IMR-90 (cell line): ENCODE results near the gene KCTD16. TPM values are rescaled to one million over a fixed set of nuclear protein-coding genes. Genes with fewer than 3 reads are reported as not detected.

Experiments used
- ATAC-seq: fragments of 200-7000 bp; cut with Tn5 transposase; 2 replicates; pipeline ENCODE4 v1.9.1; 2020; ENCODE audit warnings: low read depth, mild to moderate bottlenecking, moderate library complexity
- BruUV-seq: library from RNA; stranded (reverse); fragments of 400-500 nt; replicated peaks from 2 replicates; lab custom pipeline; 2021; lab: Mats Ljungman, UMichigan
- CTCF ChIA-PET: fragments of 300-600 bp; formaldehyde crosslinking; extraction: SDS; loops from one replicate; lab custom pipeline; 2021; ENCODE audit warnings: antibody characterized with exemption; lab: Yijun Ruan, JAX
- POLR2A ChIA-PET: fragments of 300-600 bp; sonication (Branson Sonifier 250); formaldehyde crosslinking; loops from one replicate; lab custom pipeline; 2022; ENCODE audit warnings: antibody characterized with exemption; ENCODE audit not compliant: unreplicated experiment; lab: Charles Lee
- DNase-seq: peaks from one replicate; pipeline ENCODE4 v3.0.0; 2013
- H2AFZ ChIP-seq: replicated peaks from 2 replicates; pipeline ENCODE3; 2013; ENCODE audit warnings: low read length, mild to moderate bottlenecking; ENCODE audit not compliant: poor library complexity
- H2AK5ac ChIP-seq: 2 replicates; pipeline ENCODE4 v1.6.1; 2013; ENCODE audit warnings: low read depth, low read length, inconsistent platforms
- H2AK9ac ChIP-seq: replicated peaks from 2 replicates; pipeline ENCODE3; 2013; ENCODE audit warnings: mild to moderate bottlenecking, low read depth, low read length, moderate library complexity; ENCODE audit not compliant: poor library complexity
- H2BK120ac ChIP-seq: 2 replicates; pipeline ENCODE4 v1.6.1; 2013; ENCODE audit warnings: low read depth, low read length, inconsistent platforms
- H2BK15ac ChIP-seq: 3 replicates; pipeline ENCODE4 v1.6.1; 2013; ENCODE audit warnings: low read depth, low read length, inconsistent platforms
- H2BK20ac ChIP-seq: 2 replicates; pipeline ENCODE4 v1.6.1; 2013; ENCODE audit warnings: low read depth, mild to moderate bottlenecking, inconsistent platforms, low read length, moderate library complexity
- H2BK5ac ChIP-seq: 2 replicates; pipeline ENCODE4 v1.6.1; 2013; ENCODE audit warnings: mild to moderate bottlenecking, low read depth, low read length, inconsistent platforms; ENCODE audit not compliant: poor library complexity, severe bottlenecking
- H3K14ac ChIP-seq: replicated peaks from 2 replicates; pipeline ENCODE4 v1.6.1; 2013; ENCODE audit warnings: low read depth, low read length, inconsistent platforms
- H3K18ac ChIP-seq: 2 replicates; pipeline ENCODE4 v1.6.1; 2013; ENCODE audit warnings: low read depth, low read length, control low read depth
- H3K23ac ChIP-seq: 2 replicates; pipeline ENCODE4 v1.6.1; 2013; ENCODE audit warnings: low read depth, low read length, inconsistent platforms
- H3K27ac ChIP-seq: 2 replicates; pipeline ENCODE4 v1.5.1; 2013; ENCODE audit warnings: mild to moderate bottlenecking, control low read depth, low read length; ENCODE audit not compliant: insufficient read depth
- H3K27me3 ChIP-seq: 2 replicates; pipeline ENCODE4 v1.6.1; 2013; ENCODE audit warnings: low read length; ENCODE audit not compliant: control insufficient read depth, insufficient read depth
- H3K36me3 ChIP-seq: 2 replicates; pipeline ENCODE4 v1.6.1; 2013; ENCODE audit warnings: low read length, mixed read lengths; ENCODE audit not compliant: control insufficient read depth, insufficient read depth
- H3K4ac ChIP-seq: 2 replicates; pipeline ENCODE4 v1.6.1; 2013; ENCODE audit warnings: low read depth, low read length, inconsistent platforms
- H3K4me1 ChIP-seq: 2 replicates; pipeline ENCODE4 v1.6.1; 2013; ENCODE audit warnings: low read length, mixed read lengths; ENCODE audit not compliant: control insufficient read depth, insufficient read depth
- H3K4me2 ChIP-seq: 2 replicates; pipeline ENCODE4 v1.6.1; 2013; ENCODE audit warnings: low read depth, mild to moderate bottlenecking, control low read depth, low read length, moderate library complexity
- H3K4me3 ChIP-seq: 2 replicates; pipeline ENCODE4 v1.5.1; 2013; ENCODE audit warnings: low read depth, mild to moderate bottlenecking, control low read depth, low read length, moderate library complexity; ENCODE audit not compliant: insufficient read depth
- H3K56ac ChIP-seq: 2 replicates; pipeline ENCODE4 v1.6.1; 2013; ENCODE audit warnings: low read length, inconsistent platforms; ENCODE audit not compliant: insufficient read depth; ENCODE audit errors: extremely low read depth
- H3K79me1 ChIP-seq, 2 experiments: 2 replicates each; pipeline ENCODE4 v1.6.1; 2013; ENCODE audit warnings: low read length in 2 of 2, inconsistent platforms in 1 of 2, low read depth in 1 of 2
- H3K9ac ChIP-seq: 2 replicates; pipeline ENCODE4 v1.6.1; 2013; ENCODE audit warnings: low read depth, low read length, control low read depth
- H3K9me1 ChIP-seq: 2 replicates; pipeline ENCODE4 v1.6.1; 2013; ENCODE audit warnings: low read length, inconsistent platforms; ENCODE audit not compliant: insufficient read depth
- H3K9me3 ChIP-seq: 2 replicates; pipeline ENCODE4 v1.6.1; 2013; ENCODE audit warnings: low read length; ENCODE audit not compliant: control insufficient read depth, insufficient read depth
- H4K20me1 ChIP-seq: 2 replicates; pipeline ENCODE4 v1.6.1; 2013; ENCODE audit warnings: low read length, inconsistent platforms; ENCODE audit not compliant: insufficient read depth
- H4K5ac ChIP-seq: 2 replicates; pipeline ENCODE4 v1.6.1; 2013; ENCODE audit warnings: mild to moderate bottlenecking, low read depth, low read length, control low read depth
- H4K8ac ChIP-seq, 2 experiments: 2 replicates each; pipeline ENCODE4 v1.6.1; 2013; ENCODE audit warnings: low read depth in 2 of 2, low read length in 2 of 2, control low read depth in 1 of 2, inconsistent platforms in 1 of 2
- H4K91ac ChIP-seq: 2 replicates; pipeline ENCODE4 v1.6.1; 2013; ENCODE audit warnings: low read depth, low read length, inconsistent platforms; ENCODE audit not compliant: insufficient read depth
- BHLHE40 ChIP-seq: fragments of 150-350 bp; IDR thresholded peaks from 2 replicates; pipeline ENCODE4 v1.6.1; 2016; ENCODE audit warnings: mild to moderate bottlenecking, low read depth, low read length
- CEBPB ChIP-seq: IDR thresholded peaks from 2 replicates; pipeline ENCODE4 v1.6.1; 2012; ENCODE audit warnings: low read depth, low read length, improper control_type of control experiment
- CHD1 ChIP-seq: IDR thresholded peaks from 2 replicates; pipeline ENCODE4 v1.6.1; 2012; ENCODE audit warnings: low read depth, low read length, improper control_type of control experiment
- FOS ChIP-seq: fragments of 150-350 bp; IDR thresholded peaks from 2 replicates; pipeline ENCODE4 v1.6.1; 2016; ENCODE audit warnings: low read depth, low read length
- MAFK ChIP-seq: IDR thresholded peaks from 2 replicates; pipeline ENCODE4 v1.6.1; 2012; ENCODE audit warnings: low read depth, low read length, improper control_type of control experiment
- MAZ ChIP-seq: IDR thresholded peaks from 2 replicates; pipeline ENCODE4 v1.6.1; 2012; ENCODE audit warnings: low read depth, mild to moderate bottlenecking, low read length, improper control_type of control experiment, moderate library complexity, borderline replicate concordance
- MXI1 ChIP-seq: IDR thresholded peaks from 2 replicates; pipeline ENCODE4 v1.6.1; 2012; ENCODE audit warnings: low read depth, mild to moderate bottlenecking, low read length, moderate library complexity, borderline replicate concordance
- NFE2L2 ChIP-seq: fragments of 150-350 bp; IDR thresholded peaks from 2 replicates; pipeline ENCODE4 v1.6.1; 2016; ENCODE audit warnings: low read depth, mild to moderate bottlenecking, low read length
- POLR2A ChIP-seq: IDR thresholded peaks from 2 replicates; pipeline ENCODE4 v1.6.1; 2012; ENCODE audit warnings: mild to moderate bottlenecking, low read depth, low read length
- RAD21 ChIP-seq: IDR thresholded peaks from 2 replicates; pipeline ENCODE4 v1.6.1; 2012; ENCODE audit warnings: low read length, improper control_type of control experiment
- RCOR1 ChIP-seq: IDR thresholded peaks from 2 replicates; pipeline ENCODE4 v1.6.1; 2012; ENCODE audit warnings: mild to moderate bottlenecking, low read length, improper control_type of control experiment; ENCODE audit not compliant: insufficient replicate concordance
- RFX5 ChIP-seq: IDR thresholded peaks from 2 replicates; pipeline ENCODE4 v1.8.0; 2012; ENCODE audit warnings: low read depth, mild to moderate bottlenecking, low read length, moderate library complexity
- SMC3 ChIP-seq: fragments of 150-350 bp; IDR thresholded peaks from 2 replicates; pipeline ENCODE4 v1.6.1; 2016; ENCODE audit warnings: low read depth, mild to moderate bottlenecking, antibody characterized with exemption, low read length, moderate library complexity
- WGBS, 2 experiments: methylation state at CpG; one replicate each; pipeline versions ENCODE4 v1.1.5 to v1.1.7; 2013; ENCODE audit warnings: missing lambda C conversion rate in 2 of 2; ENCODE audit not compliant: insufficient read length in 1 of 2; ENCODE audit errors: extremely low coverage in 2 of 2; 5-methylcytosine and 5-hydroxymethylcytosine counted together
- dilution Hi-C: fragments of 300-500 bp; cut with HindIII; formaldehyde crosslinking; loops from one replicate; pipeline ENCODE4 v1.14.3; 2018; ENCODE audit warnings: low sequenced_read_pairs; ENCODE audit not compliant: unreplicated experiment
- in situ Hi-C: fragments of 300-500 bp; cut with MboI; formaldehyde crosslinking; loops from 3 replicates; pipeline ENCODE4 v1.14.3; 2019; ENCODE audit warnings: low sequenced_read_pairs, inconsistent platforms, mixed read lengths
- intact Hi-C: fragments of 100-400 bp; cut with micrococcal nuclease; formaldehyde crosslinking; loops from 2 replicates; pipeline ENCODE4 v1.10.0; 2022
- polyA plus RNA-seq, 3 experiments: library from polyadenylated mRNA; depleted of rRNA; stranded (reverse); fragments of >200 nt; gene quantifications; 2 replicates each; pipeline ENCODE4 v1.2.3, GENCODE V29; 2012; ENCODE audit warnings: low replicate concordance in 1 of 3
- total RNA-seq: library from RNA; depleted of rRNA; stranded (reverse); fragments of >200 nt; gene quantifications from 2 replicates; pipeline ENCODE4 v1.2.3, GENCODE V29; 2012
- TF ChIP-seq, protein P1 (sequence below): fragments of 150-350 bp; IDR thresholded peaks from 2 replicates; pipeline ENCODE4 v1.6.1; 2016; ENCODE audit warnings: low read depth, mild to moderate bottlenecking, low read length, moderate library complexity, borderline replicate concordance
- TF ChIP-seq, protein P2 (sequence below): fragments of 150-350 bp; IDR thresholded peaks from 2 replicates; pipeline ENCODE4 v1.6.1; 2017; ENCODE audit warnings: mild to moderate bottlenecking, antibody characterized with exemption, low read length, low read depth
- TF ChIP-seq, protein P3 (sequence below): conservative IDR thresholded peaks from 2 replicates; pipeline ENCODE4 v1.5.1; 2012; ENCODE audit warnings: mild to moderate bottlenecking, low read depth, low read length, improper control_type of control experiment

KCTD16 gene
- total and polyA plus RNA-seq, 2 of the 4 experiments (the other 2 are of a cell fraction): 0.43 to 1.1 TPM

DNA sequence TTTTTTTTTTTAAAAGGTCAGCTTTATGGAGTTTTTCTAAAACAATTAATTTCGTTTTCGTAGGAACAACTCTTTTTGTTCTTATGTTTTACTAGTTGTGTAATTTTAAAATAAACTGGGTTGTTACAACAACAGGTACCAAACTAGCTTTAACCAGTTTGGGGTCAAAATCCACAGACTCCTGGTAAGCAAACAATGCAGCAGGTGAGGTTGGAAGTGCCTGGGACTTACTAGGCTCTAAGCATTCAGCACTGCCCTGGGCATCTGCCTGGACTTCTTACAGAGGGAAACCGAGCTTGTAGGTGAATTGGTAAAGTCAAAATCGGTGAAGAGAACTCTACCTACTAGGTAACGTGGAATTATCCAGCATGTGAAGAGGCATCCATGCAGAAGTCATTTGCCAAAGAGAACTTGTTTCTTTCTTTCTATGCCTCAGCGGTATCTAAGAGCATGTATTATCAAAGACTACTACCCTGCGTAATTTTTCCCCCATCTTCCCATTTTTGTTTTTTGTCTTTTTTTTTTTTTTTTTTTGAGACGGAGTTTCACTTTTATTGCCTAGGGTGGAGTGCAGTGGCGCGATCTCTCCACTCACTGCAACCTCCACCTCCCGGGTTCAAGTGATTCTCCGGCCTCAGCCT lies 145.4 kb downstream of the KCTD16 start:
- in situ Hi-C loops (no loop called here), intact Hi-C loops (no loop called here), dilution Hi-C loops (no loop called here)
- Histone ChIP-seq H3K4me2 (no peak overlapping the region), H3K9me3 (no peaks in the 10 kb centered on the region), H3K9me1 (no peaks in the 10 kb centered on the region), H2BK5ac (no peak overlapping the region), H3K23ac (no peak overlapping the region), H3K36me3 (no peaks in the 10 kb centered on the region), H4K5ac (no peak overlapping the region), H3K4me1 (no peaks in the 10 kb centered on the region), H2BK20ac (no peak overlapping the region), H3K9ac (no peak overlapping the region), H3K18ac (no peak overlapping the region), H3K27me3 (no peaks in the 10 kb centered on the region; the same call in 1 of the 2 replicates), H3K4me3 (no peak overlapping the region), H3K14ac (no peak overlapping the region), H2BK120ac (no peak overlapping the region), H3K27ac (no peak overlapping the region), H2AK5ac (no peak overlapping the region), H2AK9ac (no peak overlapping the region), H2BK15ac (no peak overlapping the region), H2AFZ (no peak overlapping the region), H4K91ac (no peak overlapping the region), H4K20me1 (no peaks in the 10 kb centered on the region), H4K8ac (no peak overlapping the region), H3K79me1 (no peaks in the 10 kb centered on the region), H3K56ac (no peak overlapping the region), H3K4ac (no peak overlapping the region)
- no TSS peak for BruUV-seq
- DNase-seq: no peak
- ChIA-PET CTCF (interaction anchor here (0.5 to 0.6 kb wide), 2 partner anchors 93 to 1030 kb away, joined by 3 read pairs; no protein-coding TSS in a partner anchor), POLR2A (no interaction called here)
- no peak for ATAC-seq
- TF ChIP-seq, protein P1, sequence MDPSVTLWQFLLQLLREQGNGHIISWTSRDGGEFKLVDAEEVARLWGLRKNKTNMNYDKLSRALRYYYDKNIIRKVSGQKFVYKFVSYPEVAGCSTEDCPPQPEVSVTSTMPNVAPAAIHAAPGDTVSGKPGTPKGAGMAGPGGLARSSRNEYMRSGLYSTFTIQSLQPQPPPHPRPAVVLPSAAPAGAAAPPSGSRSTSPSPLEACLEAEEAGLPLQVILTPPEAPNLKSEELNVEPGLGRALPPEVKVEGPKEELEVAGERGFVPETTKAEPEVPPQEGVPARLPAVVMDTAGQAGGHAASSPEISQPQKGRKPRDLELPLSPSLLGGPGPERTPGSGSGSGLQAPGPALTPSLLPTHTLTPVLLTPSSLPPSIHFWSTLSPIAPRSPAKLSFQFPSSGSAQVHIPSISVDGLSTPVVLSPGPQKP: no peak
- TF ChIP-seq, protein P2, sequence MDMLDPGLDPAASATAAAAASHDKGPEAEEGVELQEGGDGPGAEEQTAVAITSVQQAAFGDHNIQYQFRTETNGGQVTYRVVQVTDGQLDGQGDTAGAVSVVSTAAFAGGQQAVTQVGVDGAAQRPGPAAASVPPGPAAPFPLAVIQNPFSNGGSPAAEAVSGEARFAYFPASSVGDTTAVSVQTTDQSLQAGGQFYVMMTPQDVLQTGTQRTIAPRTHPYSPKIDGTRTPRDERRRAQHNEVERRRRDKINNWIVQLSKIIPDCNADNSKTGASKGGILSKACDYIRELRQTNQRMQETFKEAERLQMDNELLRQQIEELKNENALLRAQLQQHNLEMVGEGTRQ: no peak
- TF ChIP-seq POLR2A (no peak), MXI1 (no peak), SMC3 (no peak), BHLHE40 (no peak), RCOR1 (no peak), NFE2L2 (no peak), MAFK (no peak), RFX5 (no peak), CHD1 (no peak), CEBPB (no peak), MAZ (no peak), RAD21 (no peak), FOS (no peak)
- TF ChIP-seq, protein P3, sequence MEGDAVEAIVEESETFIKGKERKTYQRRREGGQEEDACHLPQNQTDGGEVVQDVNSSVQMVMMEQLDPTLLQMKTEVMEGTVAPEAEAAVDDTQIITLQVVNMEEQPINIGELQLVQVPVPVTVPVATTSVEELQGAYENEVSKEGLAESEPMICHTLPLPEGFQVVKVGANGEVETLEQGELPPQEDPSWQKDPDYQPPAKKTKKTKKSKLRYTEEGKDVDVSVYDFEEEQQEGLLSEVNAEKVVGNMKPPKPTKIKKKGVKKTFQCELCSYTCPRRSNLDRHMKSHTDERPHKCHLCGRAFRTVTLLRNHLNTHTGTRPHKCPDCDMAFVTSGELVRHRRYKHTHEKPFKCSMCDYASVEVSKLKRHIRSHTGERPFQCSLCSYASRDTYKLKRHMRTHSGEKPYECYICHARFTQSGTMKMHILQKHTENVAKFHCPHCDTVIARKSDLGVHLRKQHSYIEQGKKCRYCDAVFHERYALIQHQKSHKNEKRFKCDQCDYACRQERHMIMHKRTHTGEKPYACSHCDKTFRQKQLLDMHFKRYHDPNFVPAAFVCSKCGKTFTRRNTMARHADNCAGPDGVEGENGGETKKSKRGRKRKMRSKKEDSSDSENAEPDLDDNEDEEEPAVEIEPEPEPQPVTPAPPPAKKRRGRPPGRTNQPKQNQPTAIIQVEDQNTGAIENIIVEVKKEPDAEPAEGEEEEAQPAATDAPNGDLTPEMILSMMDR: no peak
- WGBS, 2 experiments: no CpG with 5 or more reads among the region's 12 CpGs
